GM12878 (cell line): Measurements from ENCODE around the gene WHRN. TPM values are rescaled to one million over a fixed set of nuclear protein-coding genes. Genes with fewer than 3 reads are reported as not detected.
A peak's percentile ranks its signal among the peaks of the same experiment; 100 is the strongest.

Experiments
- ATAC-seq: fragments of 200-7000 bp; cut with Tn5 transposase; 3 replicates; pipeline ENCODE4 v1.9.1; 2020; ENCODE audit warnings: mild to moderate bottlenecking, moderate library complexity
- BruUV-seq: library from RNA; stranded (reverse); fragments of 400-500 nt; replicated peaks from 2 replicates; lab custom pipeline; 2021; lab: Mats Ljungman, UMichigan
- CTCF ChIA-PET: fragments of 300-600 bp; sonication (Branson Sonifier 250); formaldehyde crosslinking; extraction: SDS; loops from one replicate; lab custom pipeline; 2021; ENCODE audit warnings: inconsistent platforms; lab: Yijun Ruan, JAX
- POLR2A ChIA-PET: fragments of 350-600 bp; formaldehyde crosslinking; extraction: SDS; loops from one replicate; lab custom pipeline; 2021; ENCODE audit warnings: inconsistent platforms; lab: Charles Lee
- RAD21 ChIA-PET: fragments of 300-600 bp; sonication (Branson Sonifier 250); formaldehyde crosslinking; loops from one replicate; lab custom pipeline; 2023; ENCODE audit warnings: antibody characterized with exemption; ENCODE audit not compliant: unreplicated experiment; lab: Charles Lee
- SMC1A ChIA-PET: fragments of 300-600 bp; sonication (Branson Sonifier 250); formaldehyde crosslinking; loops from one replicate; lab custom pipeline; 2023; ENCODE audit not compliant: unreplicated experiment, uncharacterized antibody; lab: Charles Lee
- DNase-seq: peaks from one replicate; pipeline ENCODE4 v3.0.0-alpha.2; 2011; ENCODE audit warnings: low read depth, low spot score
- FAIRE-seq: peaks from 3 replicates; lab custom pipeline; 2011; peaks lifted over from hg19 to GRCh38; lab: Jason Lieb, UNC
- H2AFZ ChIP-seq: 2 replicates; pipeline ENCODE4 v1.6.0; 2011; ENCODE audit warnings: low read depth, low read length, control low read depth; ENCODE audit not compliant: control insufficient read depth
- H3K27ac ChIP-seq: 2 replicates; pipeline ENCODE4 v1.5.1; 2011; ENCODE audit warnings: control low read depth; ENCODE audit not compliant: control insufficient read depth, insufficient read depth
- H3K27me3 ChIP-seq, 2 experiments: replicated peaks in 1 of 2; 2 replicates each; pipeline versions ENCODE4 v1.6.0 to v1.6.1; 2011; ENCODE audit warnings: low read length in 1 of 2; ENCODE audit not compliant: control insufficient read depth in 2 of 2, insufficient read depth in 2 of 2
- H3K36me3 ChIP-seq, 2 experiments: 2 replicates each; pipeline ENCODE4 v1.5.1; 2011; ENCODE audit warnings: low read length in 1 of 2; ENCODE audit not compliant: control insufficient read depth in 2 of 2, insufficient read depth in 2 of 2
- H3K4me1 ChIP-seq: 2 replicates; pipeline ENCODE4 v1.6.1; 2011; ENCODE audit warnings: mild to moderate bottlenecking, low read length, moderate library complexity, mixed read lengths; ENCODE audit not compliant: control insufficient read depth, insufficient read depth
- H3K4me2 ChIP-seq: 2 replicates; pipeline ENCODE4 v1.6.0; 2011; ENCODE audit warnings: control low read depth; ENCODE audit not compliant: control insufficient read depth, insufficient read depth
- H3K4me3 ChIP-seq: fragments of 200-600 bp; sonication (generic); 2 replicates; pipeline ENCODE4 v1.5.1; 2016
- H3K79me2 ChIP-seq: 2 replicates; pipeline ENCODE4 v1.6.0; 2011; ENCODE audit warnings: low read length; ENCODE audit not compliant: control insufficient read depth, insufficient read depth
- H3K9ac ChIP-seq: 2 replicates; pipeline ENCODE4 v1.8.0; 2011; ENCODE audit warnings: low read length, control low read depth, mixed read lengths; ENCODE audit not compliant: control insufficient read depth, insufficient read depth
- H3K9me3 ChIP-seq: replicated peaks from 3 replicates; pipeline ENCODE4 v1.5.1; 2011; ENCODE audit warnings: mild to moderate bottlenecking, low read length; ENCODE audit not compliant: control insufficient read depth, insufficient read depth
- H4K20me1 ChIP-seq: 2 replicates; pipeline ENCODE4 v1.6.0; 2011; ENCODE audit not compliant: control insufficient read depth, insufficient read depth
- BHLHE40 ChIP-seq, 2 experiments: fragments of 450-650 bp in 1 of 2; IDR thresholded peaks; 2 replicates each; pipeline ENCODE4 v1.6.1; 2011 to 2017; ENCODE audit warnings: low read depth in 2 of 2, borderline replicate concordance in 1 of 2, improper control_type of control experiment in 1 of 2, low read length in 1 of 2, mild to moderate bottlenecking in 1 of 2
- ESRRA ChIP-seq: IDR thresholded peaks from 2 replicates; pipeline ENCODE4 v1.6.1; 2012; ENCODE audit warnings: mild to moderate bottlenecking, low read length, improper control_type of control experiment
- MTA2 ChIP-seq: fragments of 450-650 bp; IDR thresholded peaks from 2 replicates; pipeline ENCODE4 v1.6.1; 2016; ENCODE audit warnings: low read depth, mild to moderate bottlenecking, moderate library complexity
- NFXL1 ChIP-seq: fragments of 450-650 bp; IDR thresholded peaks from 2 replicates; pipeline ENCODE4 v1.6.1; 2017; ENCODE audit warnings: antibody characterized with exemption, mild to moderate bottlenecking, borderline replicate concordance
- NFYA ChIP-seq: IDR thresholded peaks from 2 replicates; pipeline ENCODE4 v1.6.1; 2011; ENCODE audit warnings: low read depth, mild to moderate bottlenecking, low read length, improper control_type of control experiment, borderline replicate concordance
- NR2F1 ChIP-seq: fragments of 450-650 bp; conservative IDR thresholded peaks from 2 replicates; pipeline ENCODE4 v1.6.1; 2017; ENCODE audit warnings: mild to moderate bottlenecking
- PAX5 ChIP-seq: IDR thresholded peaks from 2 replicates; pipeline ENCODE4 v1.6.1; 2011; ENCODE audit warnings: low read depth, low read length, borderline replicate concordance
- SMARCA5 ChIP-seq: fragments of 450-650 bp; IDR thresholded peaks from 2 replicates; pipeline ENCODE4 v1.6.1; 2017; ENCODE audit warnings: mild to moderate bottlenecking
- ZNF217 ChIP-seq: fragments of 450-650 bp; IDR thresholded peaks from 2 replicates; pipeline ENCODE4 v1.6.1; 2017; ENCODE audit warnings: antibody characterized with exemption, mild to moderate bottlenecking
- ZNF24 ChIP-seq: fragments of 450-650 bp; IDR thresholded peaks from 2 replicates; pipeline ENCODE4 v1.6.1; 2017; ENCODE audit warnings: antibody characterized with exemption, mild to moderate bottlenecking
- ZSCAN29 ChIP-seq: fragments of 450-650 bp; IDR thresholded peaks from 2 replicates; pipeline ENCODE4 v1.6.1; 2017; ENCODE audit warnings: mild to moderate bottlenecking, moderate library complexity
- WGBS: methylation state at CpG from one replicate; pipeline ENCODE4 v1.1.6; 2016; ENCODE audit warnings: low lambda C conversion rate; ENCODE audit not compliant: insufficient replicate concordance, insufficient coverage; ENCODE audit errors: missing lambda C conversion rate; 5-methylcytosine and 5-hydroxymethylcytosine counted together
- in situ Hi-C: fragments of 300-500 bp; cut with MboI; formaldehyde crosslinking; loops from 9 replicates; pipeline ENCODE4 v1.14.3; 2018; ENCODE audit warnings: mixed read lengths
- intact Hi-C: fragments of 100-400 bp; cut with micrococcal nuclease; formaldehyde crosslinking; loops from one replicate; pipeline ENCODE4 v1.14.2; 2022; ENCODE audit not compliant: unreplicated experiment
- polyA plus RNA-seq, 11 experiments: library from polyadenylated mRNA; depleted of rRNA in 4 of 11; unstranded in 6 of 11; stranded (reverse) in 5 of 11; fragments of >200 nt; fragmentation: Nextera tagmentation in 4 of 11; fragmentation: Illumina TruSeq in 1 of 11; extraction: Ambion mirVana in 4 of 11; extraction: Trizol in 1 of 11; gene quantifications; 1 replicate in 1 of 11; 2 replicates in 10 of 11; pipeline versions ENCODE4 v1.2.1 to v1.2.3, GENCODE V29; 2011 to 2016; ENCODE audit warnings: inconsistent platforms in 2 of 11, missing spikeins in 2 of 11, low read depth in 1 of 11
- total RNA-seq, 4 experiments: library from RNA; depleted of rRNA in 3 of 4; stranded (reverse); fragments of >200 nt in 3 of 4; fragmentation: Illumina TruSeq in 1 of 4; extraction: Trizol in 1 of 4; gene quantifications; 2 replicates each; pipeline versions ENCODE4 v1.2.1 to v1.2.3, GENCODE V29; 2013 to 2021
- TF ChIP-seq, protein P1 (sequence below): IDR thresholded peaks from 2 replicates; pipeline ENCODE4 v1.6.1; 2012; ENCODE audit warnings: low read depth, low read length, improper control_type of control experiment

Gene WHRN
- total and polyA plus RNA-seq, 10 of the 15 experiments (the other 5 are each of a cell fraction or from before 2014, with no cell fraction given): 0.04 to 18.2 (median 0.68) TPM; not detected in 1

- Histone ChIP-seq H3K27me3 (no peaks in the 10 kb centered on the region), H2AFZ (no peak overlapping the region), H3K9ac (no peak overlapping the region), H3K9me3 (no peaks in the 10 kb centered on the region), H3K27ac (0 out of 2 replicates have a peak overlapping the region, but pooled peaks have one; percentile 34), H4K20me1 (no peaks in the 10 kb centered on the region), H3K36me3 (peaks cover 2 to 5% of the 10 kb centered on the region in 2 experiments; a peak in 3 of 4 replicates), H3K4me1 (peaks cover 71% of the 10 kb centered on the region), H3K4me3 (no peak overlapping the region), H3K4me2 (peak overlapping the region; percentile 17), H3K79me2 (peaks cover 89% of the 10 kb centered on the region)
- CTCF ChIA-PET: interaction anchor here (0.6 to 2.2 kb wide), 5 partner anchors 9 to 53 kb away, joined by 3 to 12 read pairs (median 3); no protein-coding TSS in a partner anchor
- BruUV-seq: no TSS peak
- intact Hi-C loops (no loop called here), in situ Hi-C loops (no loop called here)
- SMC1A ChIA-PET: interaction anchor here (1.2 to 12.8 kb wide), 3 partner anchors 9 to 115 kb away, joined by 4 to 327 read pairs (median 87); no protein-coding TSS in a partner anchor
- ATAC-seq: no peak
- TF ChIP-seq BHLHE40 (IDR thresholded peaks at IDR 0.05; ENCODE audit: borderline replicate concordance in 1 of 2, low read depth in 2 of 2, low read length in 1 of 2) (peak; percentile 84 to 87), NFXL1 (no peak)
- FAIRE-seq: no peak
- RAD21 ChIA-PET: interaction anchor here (8.9 to 13.0 kb wide), 2 partner anchors 7 to 25 kb away, joined by 136 to 251 read pairs; partner anchors contain the start of gene AKNA
- DNase-seq: no peak
- POLR2A ChIA-PET: interaction anchor here (0.7 to 13.2 kb wide), 5 partner anchors 9 to 110 kb away, joined by 3 to 312 read pairs (median 17); no protein-coding TSS in a partner anchor
- 40% methylated on average over 3 of the region's 3 CpGs for WGBS
Measured at GRCh38 chr9:114392749-114393112, 112.5 kb downstream of the WHRN start.

DNA sequence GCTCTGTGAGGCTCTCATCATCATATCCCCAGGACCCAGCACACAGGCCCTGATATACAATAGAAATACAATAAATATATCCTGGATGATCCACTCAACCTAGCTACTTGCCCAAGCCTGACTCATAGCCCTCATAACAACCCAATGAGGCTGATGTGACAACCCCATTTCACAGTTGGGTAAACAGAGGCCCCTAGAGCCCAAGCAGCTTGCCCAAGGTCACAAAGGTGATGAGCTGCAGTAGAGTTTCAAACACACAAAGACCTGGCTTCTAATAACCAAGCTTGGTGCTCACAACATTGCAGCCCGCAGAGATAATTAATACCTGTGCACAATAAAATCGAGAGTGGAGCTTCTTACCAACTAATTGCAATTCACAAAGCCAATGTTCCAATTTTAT is 114.3 kb downstream of the WHRN start:
- Histone ChIP-seq H3K9me3 (no peaks in the 10 kb centered on the region), H3K4me3 (0 out of 2 replicates have a peak overlapping the region, but pooled peaks have one; percentile 27), H3K9ac (peak overlapping the region; percentile 45), H3K27me3 (no peaks in the 10 kb centered on the region), H3K27ac (peak overlapping the region; percentile 57), H2AFZ (no peak overlapping the region), H3K36me3 (peaks cover 2 to 4% of the 10 kb centered on the region in 2 experiments; a peak in 3 of 4 replicates), H3K4me1 (peaks cover 65% of the 10 kb centered on the region), H3K79me2 (peaks cover 89% of the 10 kb centered on the region), H3K4me2 (peak overlapping the region; percentile 100), H4K20me1 (no peaks in the 10 kb centered on the region)
- DNase-seq (no peak), FAIRE-seq (no peak), ATAC-seq (peak; percentile 26)
- peak; percentile 48; the same call in 1 of the 2 replicates for TF ChIP-seq MTA2
- TF ChIP-seq ZSCAN29: 0 out of 2 replicates have a peak, but pooled peaks have one; percentile 20
- peak; percentile 86; the same call in 1 of the 2 replicates for TF ChIP-seq ESRRA
- TF ChIP-seq BHLHE40 (IDR thresholded peaks at IDR 0.05; ENCODE audit: borderline replicate concordance in 1 of 2, low read depth in 2 of 2, low read length in 1 of 2): no peak
- TF ChIP-seq NFYA: no peak
- TF ChIP-seq ZNF217: peak; percentile 76
- peak; percentile 58; the same call in 1 of the 2 replicates for TF ChIP-seq PAX5
- 0 out of 2 replicates have a peak, but pooled peaks have one; percentile 53 for TF ChIP-seq ZNF24
- peak; percentile 95 for TF ChIP-seq NR2F1
- TF ChIP-seq, protein P1, sequence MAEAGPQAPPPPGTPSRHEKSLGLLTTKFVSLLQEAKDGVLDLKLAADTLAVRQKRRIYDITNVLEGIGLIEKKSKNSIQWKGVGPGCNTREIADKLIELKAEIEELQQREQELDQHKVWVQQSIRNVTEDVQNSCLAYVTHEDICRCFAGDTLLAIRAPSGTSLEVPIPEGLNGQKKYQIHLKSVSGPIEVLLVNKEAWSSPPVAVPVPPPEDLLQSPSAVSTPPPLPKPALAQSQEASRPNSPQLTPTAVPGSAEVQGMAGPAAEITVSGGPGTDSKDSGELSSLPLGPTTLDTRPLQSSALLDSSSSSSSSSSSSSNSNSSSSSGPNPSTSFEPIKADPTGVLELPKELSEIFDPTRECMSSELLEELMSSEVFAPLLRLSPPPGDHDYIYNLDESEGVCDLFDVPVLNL: no peak
- peak; percentile 85 for TF ChIP-seq SMARCA5
- ChIA-PET POLR2A (interaction anchor here (0.7 to 13.2 kb wide), 9 partner anchors 9 to 1029 kb away, joined by 3 to 312 read pairs (median 11); no protein-coding TSS in a partner anchor), RAD21 (interaction anchor here (0.7 to 13.0 kb wide), 22 partner anchors 9 to 263 kb away, joined by 3 to 251 read pairs (median 4); no protein-coding TSS in a partner anchor), SMC1A (interaction anchor here (0.8 to 12.8 kb wide), 16 partner anchors 12 to 262 kb away, joined by 3 to 327 read pairs (median 6); no protein-coding TSS in a partner anchor), CTCF (interaction anchor here (0.6 to 10.2 kb wide), 19 partner anchors 9 to 263 kb away, joined by 3 to 122 read pairs (median 5); no protein-coding TSS in a partner anchor)
- no TSS peak for BruUV-seq
- in situ Hi-C loops: no loop called here
- intact Hi-C loops: no loop called here
- WGBS: 0% methylated on average over 2 of the region's 2 CpGs
